Globus pallidus (tissue), 1 donor: ENCODE results near the gene BRD3.
"Not testable (repeated sequence)": the region's sequence is repeated elsewhere in the genome, so short reads cannot be mapped to it uniquely, and the experiment has no call there.

Experiments
- DNase-seq: peaks from one replicate; pipeline ENCODE4 v3.0.0-alpha.2; 2015; ENCODE audit warnings: low spot score

The BRD3 gene

GRCh38 chr9:133993635-133994253, 74.1 kb downstream of the BRD3 start:
- DNase-seq, result no peak

GRCh38 chr9:133992780-133993634, 74.8 kb downstream of the BRD3 start:
- DNase-seq, result peak; percentile 50

- DNase-seq, result peak; percentile 36
Measured at GRCh38 chr9:133991964-133992779, 75.7 kb downstream of the BRD3 start, which contains the start of gene VAV2. TSS of gene VAV2 (minus strand) at chr9:133992324. CDS start at chr9:133992278, 46 bp downstream.

GRCh38 chr9:133991214-133991921, 76.5 kb downstream of the BRD3 start:
- DNase-seq, result no peak

- no peak for DNase-seq
Measured at GRCh38 chr9:133990366-133991213, 77.2 kb downstream of the BRD3 start.

GRCh38 chr9:133989625-133990365, 78.0 kb downstream of the BRD3 start:
- DNase-seq, result no peak

- DNase-seq, result not testable (repeated sequence)
Measured at GRCh38 chr9:133988771-133989170, 79.1 kb downstream of the BRD3 start.

- DNase-seq, result no peak
Measured at GRCh38 chr9:133987946-133988665, 79.7 kb downstream of the BRD3 start.

GRCh38 chr9:133987446-133987788, 80.4 kb downstream of the BRD3 start:
- no peak for DNase-seq

GRCh38 chr9:133986774-133987445, 80.9 kb downstream of the BRD3 start:
- DNase-seq, result no peak

GRCh38 chr9:133986061-133986460, 81.8 kb downstream of the BRD3 start:
- DNase-seq, result no peak

- no peak for DNase-seq
Measured at GRCh38 chr9:133982971-133983720, 84.7 kb downstream of the BRD3 start.

GRCh38 chr9:133981958-133982681, 85.7 kb downstream of the BRD3 start:
- no peak for DNase-seq

GRCh38 chr9:133981589-133981957, 86.3 kb downstream of the BRD3 start:
- DNase-seq, result no peak

- DNase-seq, result no peak
Measured at GRCh38 chr9:133980864-133981588, 86.8 kb downstream of the BRD3 start.
